Measurements from ENCODE around the gene BCORL1.

The BCORL1 gene, protein sequence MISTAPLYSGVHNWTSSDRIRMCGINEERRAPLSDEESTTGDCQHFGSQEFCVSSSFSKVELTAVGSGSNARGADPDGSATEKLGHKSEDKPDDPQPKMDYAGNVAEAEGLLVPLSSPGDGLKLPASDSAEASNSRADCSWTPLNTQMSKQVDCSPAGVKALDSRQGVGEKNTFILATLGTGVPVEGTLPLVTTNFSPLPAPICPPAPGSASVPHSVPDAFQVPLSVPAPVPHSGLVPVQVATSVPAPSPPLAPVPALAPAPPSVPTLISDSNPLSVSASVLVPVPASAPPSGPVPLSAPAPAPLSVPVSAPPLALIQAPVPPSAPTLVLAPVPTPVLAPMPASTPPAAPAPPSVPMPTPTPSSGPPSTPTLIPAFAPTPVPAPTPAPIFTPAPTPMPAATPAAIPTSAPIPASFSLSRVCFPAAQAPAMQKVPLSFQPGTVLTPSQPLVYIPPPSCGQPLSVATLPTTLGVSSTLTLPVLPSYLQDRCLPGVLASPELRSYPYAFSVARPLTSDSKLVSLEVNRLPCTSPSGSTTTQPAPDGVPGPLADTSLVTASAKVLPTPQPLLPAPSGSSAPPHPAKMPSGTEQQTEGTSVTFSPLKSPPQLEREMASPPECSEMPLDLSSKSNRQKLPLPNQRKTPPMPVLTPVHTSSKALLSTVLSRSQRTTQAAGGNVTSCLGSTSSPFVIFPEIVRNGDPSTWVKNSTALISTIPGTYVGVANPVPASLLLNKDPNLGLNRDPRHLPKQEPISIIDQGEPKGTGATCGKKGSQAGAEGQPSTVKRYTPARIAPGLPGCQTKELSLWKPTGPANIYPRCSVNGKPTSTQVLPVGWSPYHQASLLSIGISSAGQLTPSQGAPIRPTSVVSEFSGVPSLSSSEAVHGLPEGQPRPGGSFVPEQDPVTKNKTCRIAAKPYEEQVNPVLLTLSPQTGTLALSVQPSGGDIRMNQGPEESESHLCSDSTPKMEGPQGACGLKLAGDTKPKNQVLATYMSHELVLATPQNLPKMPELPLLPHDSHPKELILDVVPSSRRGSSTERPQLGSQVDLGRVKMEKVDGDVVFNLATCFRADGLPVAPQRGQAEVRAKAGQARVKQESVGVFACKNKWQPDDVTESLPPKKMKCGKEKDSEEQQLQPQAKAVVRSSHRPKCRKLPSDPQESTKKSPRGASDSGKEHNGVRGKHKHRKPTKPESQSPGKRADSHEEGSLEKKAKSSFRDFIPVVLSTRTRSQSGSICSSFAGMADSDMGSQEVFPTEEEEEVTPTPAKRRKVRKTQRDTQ (N-terminal part only)

DNA sequence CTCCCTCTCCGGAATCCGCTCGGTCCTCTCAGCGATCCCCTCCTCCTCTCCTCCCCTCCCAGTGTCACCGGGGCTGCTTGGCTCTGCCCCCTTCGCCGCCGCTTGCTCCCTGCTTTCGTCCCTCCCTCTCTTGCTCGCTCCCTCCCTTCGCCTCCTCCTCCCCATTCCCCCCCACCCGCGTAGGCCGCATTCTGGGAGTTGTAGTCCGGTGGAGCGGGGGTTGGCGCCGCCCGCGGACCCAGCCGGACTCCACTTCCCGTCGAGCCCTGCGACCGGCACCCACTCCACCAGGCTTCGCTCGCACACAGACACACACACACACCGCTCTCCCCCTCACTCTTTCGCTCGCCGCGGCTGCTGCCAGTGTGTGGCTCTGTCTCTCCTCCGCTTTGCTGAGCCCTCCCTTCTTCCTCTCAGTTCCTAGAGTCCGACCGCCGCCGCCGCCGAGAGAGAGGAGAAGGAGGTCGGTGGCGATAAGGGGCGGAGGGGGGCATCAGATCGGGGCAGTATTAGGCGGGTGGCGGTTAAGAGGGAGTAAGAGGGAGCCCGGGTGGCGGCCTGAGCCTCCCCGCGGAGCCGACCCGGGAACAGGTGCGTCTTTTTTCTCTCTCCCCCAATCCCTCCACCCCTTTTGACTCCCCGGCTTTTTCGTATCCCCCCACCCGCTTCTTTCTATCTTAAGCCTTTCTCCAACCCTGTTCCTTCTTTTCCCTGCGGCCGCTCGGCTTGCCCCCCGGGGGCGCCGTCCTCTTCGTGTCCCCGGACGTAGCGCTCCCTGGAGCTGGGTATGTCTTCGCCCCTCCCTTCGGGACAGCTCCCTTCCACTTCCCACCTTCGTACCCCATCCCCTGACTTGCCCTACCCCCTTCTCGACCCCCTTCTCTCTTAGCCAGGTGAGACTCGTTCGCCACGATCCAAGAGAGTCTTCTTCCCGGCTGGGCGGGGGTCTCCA, at the start of gene BCORL1:
BCORL1 (plus strand) TSS at position 336 of the 952 bp plus-strand sequence. CDS start 22,597 bp downstream, outside the sequence.
- peak within 1 kb of the TSS; percentile 24 for H3K4me3 ChIP-seq (ENCODE audit: low read depth, low read length)

DNA sequence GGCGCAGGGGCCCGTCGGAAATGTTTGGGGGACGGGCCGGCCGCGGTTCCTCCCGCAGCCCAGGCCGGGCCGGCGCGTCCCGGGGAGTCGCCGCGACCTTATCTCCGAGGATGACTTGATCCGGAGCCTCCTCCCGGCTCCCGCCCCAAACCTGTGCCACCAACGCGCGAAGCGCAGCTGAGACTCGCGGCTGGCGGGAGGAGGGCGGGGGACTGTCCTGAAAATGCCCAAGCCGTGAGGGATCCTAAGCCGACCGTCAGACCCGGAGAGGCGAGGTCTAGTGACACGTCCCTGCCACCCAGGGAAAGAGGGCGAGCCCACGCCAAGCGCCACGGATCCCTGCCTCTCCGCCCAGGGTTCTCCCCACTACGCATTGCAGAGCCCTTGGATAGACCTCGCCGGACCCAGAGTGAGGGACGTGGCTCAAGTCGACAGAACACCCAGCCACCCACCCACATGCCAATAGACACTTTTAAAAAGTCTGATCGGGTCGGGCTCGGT, 49.6 kb upstream of the BCORL1 start:
- peak overlapping the region; percentile 13 for H3K4me3 ChIP-seq (ENCODE audit: low read depth, low read length)

DNA sequence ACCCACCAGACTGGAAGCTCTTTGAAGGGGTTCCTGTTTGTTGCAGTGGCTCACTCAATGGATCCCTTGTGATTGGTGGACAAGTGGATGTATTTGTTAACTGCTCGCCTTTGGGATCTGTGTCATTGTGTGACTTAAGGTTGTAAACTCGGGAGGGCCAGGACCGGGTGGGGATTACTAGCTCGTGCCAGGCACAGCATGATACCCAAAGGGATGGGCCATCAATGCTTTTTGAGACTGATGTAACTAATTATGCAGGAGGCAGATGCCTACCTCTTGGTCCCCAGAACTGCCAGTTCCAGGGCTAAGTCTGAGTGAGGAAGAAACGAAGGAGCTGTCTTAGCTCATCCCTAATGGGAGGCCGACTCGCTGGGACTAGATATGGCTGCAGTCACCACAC, 48.7 kb upstream of the BCORL1 start:
- H3K4me3 ChIP-seq (ENCODE audit: low read depth, low read length): no peak overlapping the region

DNA sequence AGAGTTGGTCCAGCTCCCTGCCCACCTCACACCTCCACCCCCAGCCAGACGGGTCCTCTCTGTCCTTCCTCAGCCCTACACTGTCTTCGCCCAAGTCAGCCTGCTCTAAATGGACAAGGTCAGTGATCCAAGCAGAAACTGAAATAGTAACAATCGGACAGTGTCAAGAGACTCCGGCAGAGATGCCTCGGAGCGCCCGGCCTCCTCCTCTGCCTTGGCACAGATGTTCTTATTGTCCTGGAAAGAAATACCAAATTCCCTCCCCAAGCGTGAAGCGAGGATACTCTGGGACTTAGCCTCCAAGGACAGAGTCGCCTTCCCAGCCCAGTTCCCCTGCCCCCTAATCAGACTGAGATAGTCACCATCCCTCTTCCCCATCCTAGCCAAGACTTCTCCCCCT, 48.0 kb upstream of the BCORL1 start:
- no peak overlapping the region for H3K4me3 ChIP-seq (ENCODE audit: low read depth, low read length)

DNA sequence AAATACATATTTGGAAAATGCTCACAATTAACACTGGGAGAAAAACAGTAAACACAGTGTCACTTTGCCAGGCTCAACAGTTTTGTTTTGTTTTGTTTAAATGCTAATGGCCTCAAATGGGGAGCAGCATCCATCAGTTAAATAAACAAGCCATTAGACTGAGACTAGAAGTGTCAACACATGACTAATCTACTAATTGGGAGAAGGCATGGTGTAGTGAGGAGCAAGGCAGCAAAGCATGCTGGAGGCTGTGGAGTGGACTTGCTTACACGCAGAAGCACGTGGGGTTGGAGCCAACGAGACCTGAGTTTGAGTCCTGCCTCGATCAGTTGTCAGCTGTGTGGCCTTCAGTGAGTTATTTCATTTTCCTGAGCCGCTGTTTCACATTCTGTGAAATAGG, 47.5 kb upstream of the BCORL1 start:
- no peak overlapping the region for H3K4me3 ChIP-seq (ENCODE audit: low read depth, low read length)

DNA sequence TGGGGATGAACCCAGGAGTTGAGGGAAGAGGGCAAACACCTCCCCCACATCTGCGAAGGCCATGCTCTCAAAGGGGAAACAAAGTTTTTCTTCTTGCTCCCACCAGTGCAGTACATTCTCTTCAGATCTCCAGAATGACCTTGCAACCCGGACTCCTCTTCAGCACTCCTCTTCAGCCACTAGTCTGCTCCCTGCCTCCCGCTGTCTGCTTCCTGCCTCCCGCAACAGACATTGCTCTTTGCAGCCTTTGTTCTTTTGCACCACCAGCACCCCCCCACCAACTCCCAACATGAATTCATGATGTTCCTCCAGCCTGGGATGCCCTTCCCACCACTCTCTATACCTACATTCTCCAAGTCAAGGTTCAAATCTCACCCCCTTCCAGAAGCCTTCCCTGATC, 44.4 kb upstream of the BCORL1 start:
- H3K4me3 ChIP-seq (ENCODE audit: low read depth, low read length): no peak overlapping the region

DNA sequence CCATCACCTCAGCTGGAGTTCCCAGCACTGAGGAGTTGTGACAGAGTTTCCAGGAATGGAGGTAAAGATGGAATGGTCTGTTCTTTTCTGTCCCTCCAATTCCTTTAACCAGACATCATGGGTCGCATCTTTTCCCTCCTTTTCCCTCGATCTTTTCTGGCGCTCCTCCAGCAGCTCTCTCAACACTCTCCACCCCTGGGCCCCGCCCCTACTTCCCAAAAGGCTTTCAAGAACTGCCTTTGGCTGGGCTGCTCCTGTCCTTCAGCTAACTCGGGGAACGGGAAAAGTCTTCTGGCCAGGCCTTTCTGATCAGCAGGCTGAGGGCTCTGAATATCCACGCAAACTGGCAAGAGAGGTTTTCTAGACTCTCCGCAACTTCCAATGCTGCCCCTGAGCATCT, 42.4 kb upstream of the BCORL1 start:
- no peak overlapping the region for H3K4me3 ChIP-seq (ENCODE audit: low read depth, low read length)

DNA sequence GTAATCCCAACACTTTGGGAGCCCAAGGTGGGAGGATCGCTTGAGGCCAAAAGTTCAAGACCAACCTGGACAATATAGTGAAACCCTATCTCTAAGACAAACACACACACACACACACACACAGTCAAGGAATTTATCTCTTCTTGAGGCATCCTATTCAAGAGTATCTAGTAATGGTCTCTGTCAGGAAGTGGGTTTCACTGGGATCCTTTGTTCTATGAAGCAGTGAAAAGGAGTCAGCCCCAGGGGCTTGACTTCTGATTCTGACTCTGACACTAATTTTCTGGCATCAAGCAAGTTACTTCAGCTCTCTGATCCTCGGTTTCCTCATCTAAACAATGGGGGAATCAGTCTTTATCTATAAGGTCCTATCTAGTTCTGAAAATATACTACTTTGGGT, 41.7 kb upstream of the BCORL1 start:
- no peak overlapping the region for H3K4me3 ChIP-seq (ENCODE audit: low read depth, low read length)

DNA sequence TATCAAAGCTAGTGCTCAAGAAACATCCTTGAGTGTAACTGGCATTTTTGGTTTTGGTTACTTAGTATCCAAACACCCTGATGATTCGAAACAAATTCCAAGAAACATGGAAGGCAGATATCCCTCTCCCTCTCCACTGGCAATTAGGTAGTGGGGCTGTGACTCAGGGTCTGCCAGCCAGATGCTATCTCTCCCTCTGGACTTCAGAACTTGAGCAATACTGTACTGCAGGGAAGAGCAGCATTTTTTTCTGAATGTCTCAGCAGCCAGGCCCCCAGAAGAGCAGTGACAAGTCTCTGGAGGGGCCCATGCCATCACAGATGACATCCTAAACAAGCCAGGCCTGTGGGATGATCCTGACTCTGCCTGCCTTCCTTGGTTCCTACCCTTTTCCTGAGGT, 37.3 kb upstream of the BCORL1 start:
- H3K4me3 ChIP-seq (ENCODE audit: low read depth, low read length): no peak overlapping the region

DNA sequence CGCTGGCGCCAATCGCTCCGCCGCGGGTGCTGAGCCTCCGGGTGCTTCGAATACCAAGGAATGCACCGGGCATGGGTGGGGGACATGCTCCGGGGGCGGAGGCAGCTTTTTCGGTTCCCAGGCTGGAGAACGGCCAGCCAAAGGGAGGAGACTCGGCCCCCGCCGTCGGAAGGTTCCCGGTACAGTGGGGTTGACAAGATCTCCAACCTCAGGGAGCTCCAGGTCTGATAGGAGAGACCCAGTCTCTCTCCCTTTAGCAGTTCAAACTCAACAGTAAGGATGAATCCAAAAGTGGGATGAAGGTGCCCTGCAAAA, 29.1 kb upstream of the BCORL1 start:
- no peak overlapping the region for H3K4me3 ChIP-seq (ENCODE audit: low read depth, low read length)

DNA sequence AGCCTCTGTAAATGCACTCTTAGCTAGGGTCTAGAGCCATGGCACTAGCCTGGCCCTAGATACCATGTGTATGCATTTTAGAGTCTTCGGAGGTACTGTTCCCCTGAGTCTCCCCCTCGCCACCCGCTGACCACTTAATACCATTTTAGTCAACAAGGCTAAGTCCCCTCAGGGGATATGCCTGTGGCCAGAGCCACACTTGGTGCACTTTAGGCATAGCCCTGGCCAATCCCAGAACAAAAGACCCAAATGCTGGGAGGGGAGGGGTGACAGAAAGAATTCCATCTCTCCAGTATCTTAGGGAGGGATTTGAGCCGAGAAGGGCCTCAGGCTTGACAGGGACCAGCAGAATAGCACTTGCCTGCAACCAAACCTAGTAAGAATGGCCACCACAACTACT, 28.6 kb upstream of the BCORL1 start:
- no peak overlapping the region for H3K4me3 ChIP-seq (ENCODE audit: low read depth, low read length)

DNA sequence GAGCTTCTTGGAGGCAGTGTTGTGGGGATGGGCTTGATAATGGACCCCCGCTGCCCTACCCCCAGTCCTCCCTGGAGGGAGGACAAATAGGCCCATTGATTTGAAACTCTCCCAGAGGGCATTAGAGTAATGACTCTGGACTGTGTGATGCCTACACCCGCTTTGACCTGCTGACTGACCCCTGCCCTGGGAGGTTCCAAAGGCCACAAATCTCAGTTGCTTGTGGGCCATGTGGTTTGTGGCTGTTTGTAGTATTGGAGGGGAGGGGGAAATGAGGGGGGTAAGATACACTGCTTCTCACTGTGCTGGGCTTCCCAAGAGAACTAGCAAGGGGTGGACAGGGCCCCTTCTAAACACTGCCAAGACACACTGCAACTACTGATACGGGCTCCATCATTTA, 27.6 kb upstream of the BCORL1 start:
- no peak overlapping the region for H3K4me3 ChIP-seq (ENCODE audit: low read depth, low read length)

DNA sequence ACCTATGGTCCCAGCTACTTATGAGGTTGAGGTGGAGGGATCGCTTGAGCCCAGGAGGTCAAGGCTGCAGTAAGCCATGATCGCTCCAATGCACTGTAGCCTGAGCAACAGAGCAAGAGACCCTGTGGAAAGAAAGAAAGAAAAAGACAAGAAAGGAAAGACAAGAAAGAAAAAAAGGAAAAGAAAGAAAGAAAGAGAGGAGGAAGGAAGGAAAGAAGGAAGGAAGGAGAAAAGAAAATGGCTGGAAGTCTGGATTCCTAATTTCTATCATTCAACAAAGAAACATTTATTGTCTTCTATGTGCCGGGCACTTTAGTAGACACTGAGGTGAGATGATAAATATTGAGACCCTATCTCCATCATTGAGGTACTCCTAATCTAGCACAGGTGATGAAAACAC, 26.8 kb upstream of the BCORL1 start:
- no peak overlapping the region for H3K4me3 ChIP-seq (ENCODE audit: low read depth, low read length)

DNA sequence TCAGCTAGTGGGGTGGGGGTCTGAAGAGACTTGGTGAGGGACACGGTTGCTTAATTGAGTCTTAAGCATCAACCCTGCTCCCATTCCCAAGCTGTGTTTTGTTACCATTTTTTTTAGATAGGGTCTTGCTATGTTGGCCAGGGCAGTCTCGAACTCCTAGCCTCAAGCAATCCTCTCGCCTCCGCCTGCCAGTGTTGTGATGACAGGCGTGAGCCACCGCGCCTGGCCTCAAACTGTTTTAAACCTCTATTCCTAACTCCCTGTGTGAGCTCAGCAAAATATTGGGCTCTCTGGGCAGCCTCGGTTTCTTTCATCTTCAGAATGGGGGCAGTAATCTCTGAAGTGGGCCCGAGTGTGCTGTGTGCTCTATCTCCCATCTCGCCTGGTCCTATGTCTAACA, 26.3 kb upstream of the BCORL1 start:
- no peak overlapping the region for H3K4me3 ChIP-seq (ENCODE audit: low read depth, low read length)

DNA sequence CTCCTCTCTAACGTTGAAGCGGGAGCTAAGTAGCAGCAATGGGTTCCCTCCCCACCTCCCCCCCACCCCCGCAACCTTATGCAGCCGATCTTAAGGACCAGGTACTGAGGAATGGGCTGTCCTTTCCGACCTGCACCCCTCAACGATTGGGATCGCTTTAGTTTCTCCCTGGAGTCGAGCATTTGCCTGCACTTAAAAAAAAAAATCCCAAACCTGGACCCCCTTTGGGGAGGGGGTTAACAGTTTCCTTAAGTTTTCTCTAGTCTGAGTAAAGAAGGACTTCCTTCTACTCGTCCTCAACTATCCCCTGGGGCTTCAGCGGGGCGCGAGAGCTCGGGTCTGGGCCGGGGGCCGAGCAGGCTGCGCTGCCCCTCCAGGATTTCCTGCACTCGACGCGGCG, 25.7 kb upstream of the BCORL1 start:
- H3K4me3 ChIP-seq (ENCODE audit: low read depth, low read length): no peak overlapping the region

DNA sequence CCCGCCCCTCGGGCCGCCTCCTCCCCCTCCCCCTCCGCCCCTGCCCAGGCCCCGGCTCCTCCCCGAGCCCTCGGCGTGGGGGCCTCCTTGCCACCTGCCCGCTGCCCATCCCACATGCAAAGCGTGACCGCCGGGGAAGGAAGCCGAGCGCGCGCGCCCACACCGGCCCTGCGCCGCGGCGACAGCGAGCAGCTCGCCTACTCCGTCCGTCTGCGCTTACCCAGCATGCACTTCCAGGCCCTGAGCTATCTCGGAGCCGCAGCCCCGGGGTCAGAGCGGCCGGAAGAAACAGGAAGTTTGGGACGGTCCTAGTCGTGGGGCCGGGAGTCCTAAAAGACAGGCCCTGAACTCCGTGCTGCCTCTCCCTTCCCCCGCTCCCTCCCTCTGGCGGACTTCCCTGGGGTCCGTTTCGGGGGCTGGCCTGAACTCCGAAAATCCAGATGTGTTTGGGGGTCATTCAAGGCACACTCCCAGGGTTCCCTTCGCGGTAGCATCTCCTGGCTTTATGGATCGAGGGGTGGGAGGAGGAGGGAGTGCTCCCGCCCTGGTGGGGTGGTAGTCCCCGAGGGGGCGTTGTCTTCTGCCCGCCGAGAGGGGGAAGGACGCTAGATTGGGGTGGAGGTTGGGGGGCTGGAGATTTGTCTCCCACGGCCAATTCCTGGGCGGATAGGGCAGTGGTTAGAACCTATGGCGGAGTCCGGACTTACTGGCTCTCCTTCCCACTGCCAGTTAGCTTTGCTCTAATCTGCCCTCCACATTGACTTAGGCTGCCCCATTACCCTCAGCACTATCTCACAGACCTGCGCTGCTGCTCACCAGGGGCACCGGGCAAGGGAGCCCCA, 25.0 kb upstream of the BCORL1 start:
- peak overlapping the region; percentile 41 for H3K4me3 ChIP-seq (ENCODE audit: low read depth, low read length)

DNA sequence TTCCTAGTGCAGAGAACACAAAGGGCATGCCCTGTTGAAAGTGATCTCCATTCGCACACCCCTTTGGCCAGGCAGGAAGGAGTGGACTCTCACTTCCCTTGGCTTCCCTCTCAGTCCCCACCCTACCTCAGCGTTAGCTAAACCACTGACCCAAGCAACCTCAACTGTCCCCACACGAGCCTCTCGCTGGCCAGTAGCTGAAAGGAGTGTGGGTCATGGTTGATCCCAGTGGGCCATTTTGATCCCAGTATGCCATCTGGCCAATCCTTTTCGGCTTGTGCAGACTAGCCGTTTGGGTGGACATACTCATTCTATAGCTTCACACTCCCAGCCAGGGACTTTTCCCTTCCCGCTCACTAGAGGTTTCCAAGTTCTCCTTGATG, 24.4 kb upstream of the BCORL1 start:
- H3K4me3 ChIP-seq (ENCODE audit: low read depth, low read length): no peak overlapping the region

DNA sequence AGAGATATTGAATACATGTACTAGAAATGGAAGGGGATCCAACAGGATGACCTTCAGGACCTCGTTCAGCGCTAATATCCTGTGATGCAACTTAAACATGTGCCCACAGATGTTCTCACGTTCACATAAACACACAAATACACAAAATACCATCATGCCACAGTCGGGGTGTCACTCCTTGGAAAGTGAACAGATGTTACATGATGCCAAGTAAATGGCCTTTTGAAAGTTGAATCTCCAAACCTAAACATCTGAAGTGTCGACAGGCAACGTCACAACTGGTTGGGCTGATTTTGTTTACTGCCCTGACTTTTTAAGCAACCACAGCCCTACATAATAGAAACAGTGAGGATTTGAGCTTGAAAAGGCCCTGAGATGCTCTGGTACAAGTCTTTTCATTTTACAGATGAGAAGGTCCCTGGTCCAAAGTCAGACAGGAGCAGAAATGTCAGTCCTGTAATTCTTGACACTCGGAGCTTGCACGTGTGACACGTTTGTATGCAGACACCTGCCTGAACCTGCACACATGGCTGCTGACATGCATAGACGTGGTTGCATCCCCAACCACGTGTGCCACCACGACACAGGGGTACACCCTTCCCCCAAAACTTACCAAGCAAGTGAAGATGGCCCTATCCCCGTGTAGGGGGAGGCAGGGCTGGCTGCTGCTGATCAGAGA, 23.5 kb upstream of the BCORL1 start:
- H3K4me3 ChIP-seq (ENCODE audit: low read depth, low read length): no peak overlapping the region

DNA sequence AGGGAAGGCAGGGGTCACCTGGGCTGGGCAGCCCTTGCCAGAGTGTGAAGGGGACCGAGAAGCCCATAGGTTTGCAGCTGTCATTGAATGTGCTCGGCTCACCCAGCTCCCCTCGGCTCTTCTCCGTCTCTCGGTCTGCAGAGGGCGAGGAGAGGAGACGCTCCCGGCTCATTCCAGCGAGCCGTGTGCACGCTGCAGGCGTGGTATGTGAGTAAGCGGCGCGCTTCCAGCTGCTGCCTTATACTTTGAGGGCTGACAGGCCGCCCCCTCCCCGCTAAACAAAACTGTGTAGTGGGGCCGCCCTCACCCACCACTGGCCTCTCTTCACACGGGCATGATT, 23.0 kb upstream of the BCORL1 start:
- no peak overlapping the region for H3K4me3 ChIP-seq (ENCODE audit: low read depth, low read length)
